HG03066 (cell line): Measurements from ENCODE around the gene PRORP.
"Not testable (repeated sequence)": the region's sequence is repeated elsewhere in the genome, so short reads cannot be mapped to it uniquely, and the experiment has no call there.

Experiments
- ATAC-seq: cut with Tn5 transposase; IDR thresholded peaks from one replicate; pipeline ENCODE4 v1.9.1; 2021; ENCODE audit warnings: low read depth; ENCODE audit not compliant: unreplicated experiment

Gene PRORP

GRCh38 chr14:35121887-35122695 is at the start of gene PRORP, which contains the start of gene PPP2R3C:
PRORP (plus strand) TSS chr14:35122552; CDS start chr14:35123246, 694 bp downstream.
PPP2R3C (minus strand) TSS chr14:35121990; CDS start chr14:35121959, 31 bp downstream.
- ATAC-seq: peak; percentile 86

GRCh38 chr14:35073486-35073885 is 48.9 kb upstream of the PRORP start:
- ATAC-seq: no peak

GRCh38 chr14:35078082-35078481 is 44.3 kb upstream of the PRORP start:
- ATAC-seq: no peak

GRCh38 chr14:35079742-35080141 is 42.6 kb upstream of the PRORP start:
- ATAC-seq: no peak

- ATAC-seq: no peak
These were observed 38.7 kb upstream of the PRORP start for GRCh38 chr14:35083530-35084150.

- ATAC-seq: no peak
These were observed 36.9 kb upstream of the PRORP start for GRCh38 chr14:35085441-35085840.

- ATAC-seq: no peak
These were observed 33.8 kb upstream of the PRORP start for GRCh38 chr14:35088514-35088913.

- ATAC-seq: not testable (repeated sequence)
These were observed 27.7 kb upstream of the PRORP start for GRCh38 chr14:35094645-35095044.

GRCh38 chr14:35107866-35108265 is 14.5 kb upstream of the PRORP start:
- ATAC-seq: no peak

- ATAC-seq: no peak
These were observed 9.7 kb upstream of the PRORP start for GRCh38 chr14:35112641-35113040.

- ATAC-seq: no peak
These were observed 8.9 kb upstream of the PRORP start for GRCh38 chr14:35113308-35113950.

- ATAC-seq: no peak
These were observed 8.3 kb upstream of the PRORP start for GRCh38 chr14:35114036-35114435.

- ATAC-seq: no peak
These were observed 6.1 kb upstream of the PRORP start for GRCh38 chr14:35116242-35116641.

GRCh38 chr14:35117112-35117511 is 5.2 kb upstream of the PRORP start:
- no peak for ATAC-seq

- ATAC-seq: no peak
These were observed 1.1 kb upstream of the PRORP start for GRCh38 chr14:35121026-35121886.

- no peak for ATAC-seq
These were observed 490 bp downstream of the PRORP start for GRCh38 chr14:35122696-35123387.

- no peak for ATAC-seq
These were observed 994 bp downstream of the PRORP start for GRCh38 chr14:35123388-35123703.

GRCh38 chr14:35124127-35124526 is 1.8 kb downstream of the PRORP start:
- no peak for ATAC-seq

- ATAC-seq: no peak
These were observed 11.4 kb downstream of the PRORP start for GRCh38 chr14:35133542-35134328.
